DND-41 (cell line): ENCODE data around the gene DEAF1.

Experiments used
- EZH2 ChIP-seq: IDR thresholded peaks from 3 replicates; pipeline ENCODE4 v1.6.1; 2012; ENCODE audit warnings: borderline replicate concordance, low read depth, mild to moderate bottlenecking, moderate library complexity, low read length, inconsistent platforms; ENCODE audit not compliant: severe bottlenecking
- TF ChIP-seq, protein P1 (sequence below): IDR thresholded peaks from 2 replicates; pipeline ENCODE4 v1.5.1; 2012; ENCODE audit warnings: borderline replicate concordance, low read length, moderate library complexity, mild to moderate bottlenecking; ENCODE audit not compliant: poor library complexity, severe bottlenecking; ENCODE audit errors: extremely low read depth

DNA sequence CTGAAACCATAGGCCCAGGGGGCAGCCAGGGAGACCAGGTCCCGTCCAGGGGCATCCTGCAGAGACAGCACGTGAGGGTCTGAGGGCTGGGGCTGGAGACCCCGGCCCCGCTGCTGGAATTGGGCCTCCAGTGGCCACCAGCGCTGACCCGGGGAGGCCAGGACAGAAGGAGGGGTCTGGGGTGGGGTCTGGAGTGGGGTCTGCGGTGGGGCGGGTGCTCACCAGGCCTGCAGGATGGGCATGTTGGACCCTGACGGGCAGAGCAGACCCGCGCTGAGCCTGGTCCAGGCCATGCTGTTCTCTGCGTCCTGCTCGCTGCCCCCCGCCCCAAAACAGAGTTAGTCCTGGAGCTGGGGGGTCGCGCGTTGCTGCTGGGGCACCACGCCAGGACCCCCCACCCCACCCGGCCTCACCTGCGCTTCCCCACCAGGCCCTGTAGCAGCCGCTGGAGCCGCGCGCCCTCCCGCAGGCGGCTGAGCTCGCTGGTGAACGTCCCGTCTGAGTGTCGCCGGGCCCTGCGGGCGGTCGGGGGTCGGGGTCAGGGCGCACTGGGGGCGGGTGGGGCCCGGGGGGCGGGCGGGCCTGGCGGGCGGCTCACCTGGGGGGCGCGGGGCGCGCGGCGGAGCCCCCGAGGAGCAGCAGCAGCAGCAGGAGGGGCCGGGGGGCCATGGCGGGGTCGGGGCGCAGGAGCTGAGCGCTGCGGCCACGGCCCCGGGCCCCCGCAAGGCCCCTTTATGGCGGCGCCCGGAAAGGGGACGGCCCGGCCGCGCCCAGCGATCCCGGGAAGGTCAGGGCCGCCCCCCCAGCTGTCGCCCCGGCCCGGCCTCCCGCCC lies 68.3 kb downstream of the DEAF1 start, which contains the start of gene SCT:
- TF ChIP-seq, protein P1, sequence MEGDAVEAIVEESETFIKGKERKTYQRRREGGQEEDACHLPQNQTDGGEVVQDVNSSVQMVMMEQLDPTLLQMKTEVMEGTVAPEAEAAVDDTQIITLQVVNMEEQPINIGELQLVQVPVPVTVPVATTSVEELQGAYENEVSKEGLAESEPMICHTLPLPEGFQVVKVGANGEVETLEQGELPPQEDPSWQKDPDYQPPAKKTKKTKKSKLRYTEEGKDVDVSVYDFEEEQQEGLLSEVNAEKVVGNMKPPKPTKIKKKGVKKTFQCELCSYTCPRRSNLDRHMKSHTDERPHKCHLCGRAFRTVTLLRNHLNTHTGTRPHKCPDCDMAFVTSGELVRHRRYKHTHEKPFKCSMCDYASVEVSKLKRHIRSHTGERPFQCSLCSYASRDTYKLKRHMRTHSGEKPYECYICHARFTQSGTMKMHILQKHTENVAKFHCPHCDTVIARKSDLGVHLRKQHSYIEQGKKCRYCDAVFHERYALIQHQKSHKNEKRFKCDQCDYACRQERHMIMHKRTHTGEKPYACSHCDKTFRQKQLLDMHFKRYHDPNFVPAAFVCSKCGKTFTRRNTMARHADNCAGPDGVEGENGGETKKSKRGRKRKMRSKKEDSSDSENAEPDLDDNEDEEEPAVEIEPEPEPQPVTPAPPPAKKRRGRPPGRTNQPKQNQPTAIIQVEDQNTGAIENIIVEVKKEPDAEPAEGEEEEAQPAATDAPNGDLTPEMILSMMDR: no peak
- TF ChIP-seq EZH2: no peak
